Astrocyte (in vitro differentiated cells and primary cell): Measurements from ENCODE around the gene PROKR1.

Experiments
- CTCF ChIP-seq: IDR thresholded peaks from 2 replicates; pipeline ENCODE4 v1.5.1; 2011; ENCODE audit warnings: low read depth, mild to moderate bottlenecking, inconsistent platforms, low read length, moderate library complexity; ENCODE audit not compliant: insufficient read depth
- EZH2 ChIP-seq: IDR thresholded peaks from 2 replicates; pipeline ENCODE4 v1.6.1; 2012; ENCODE audit warnings: mild to moderate bottlenecking, low read length, inconsistent platforms; ENCODE audit not compliant: insufficient read depth

- no peak for TF ChIP-seq CTCF
- no peak for TF ChIP-seq EZH2
These were observed 39.3 kb upstream of the PROKR1 start for GRCh38 chr2:68604077-68604476.
